WI38 (cell line): Measurements from ENCODE around the gene COL6A2.
A peak's percentile ranks its signal among the peaks of the same experiment; 100 is the strongest.

Source experiments
- H3K4me3 ChIP-seq: 2 replicates; pipeline ENCODE4 v1.5.1; 2011; ENCODE audit warnings: low read depth, mild to moderate bottlenecking, control low read depth, low read length
- TF ChIP-seq, protein P1 (sequence below): IDR thresholded peaks from 2 replicates; pipeline ENCODE4 v1.5.1; 2012; ENCODE audit warnings: low read depth, mild to moderate bottlenecking, control low read depth, low read length

COL6A2 gene

DNA sequence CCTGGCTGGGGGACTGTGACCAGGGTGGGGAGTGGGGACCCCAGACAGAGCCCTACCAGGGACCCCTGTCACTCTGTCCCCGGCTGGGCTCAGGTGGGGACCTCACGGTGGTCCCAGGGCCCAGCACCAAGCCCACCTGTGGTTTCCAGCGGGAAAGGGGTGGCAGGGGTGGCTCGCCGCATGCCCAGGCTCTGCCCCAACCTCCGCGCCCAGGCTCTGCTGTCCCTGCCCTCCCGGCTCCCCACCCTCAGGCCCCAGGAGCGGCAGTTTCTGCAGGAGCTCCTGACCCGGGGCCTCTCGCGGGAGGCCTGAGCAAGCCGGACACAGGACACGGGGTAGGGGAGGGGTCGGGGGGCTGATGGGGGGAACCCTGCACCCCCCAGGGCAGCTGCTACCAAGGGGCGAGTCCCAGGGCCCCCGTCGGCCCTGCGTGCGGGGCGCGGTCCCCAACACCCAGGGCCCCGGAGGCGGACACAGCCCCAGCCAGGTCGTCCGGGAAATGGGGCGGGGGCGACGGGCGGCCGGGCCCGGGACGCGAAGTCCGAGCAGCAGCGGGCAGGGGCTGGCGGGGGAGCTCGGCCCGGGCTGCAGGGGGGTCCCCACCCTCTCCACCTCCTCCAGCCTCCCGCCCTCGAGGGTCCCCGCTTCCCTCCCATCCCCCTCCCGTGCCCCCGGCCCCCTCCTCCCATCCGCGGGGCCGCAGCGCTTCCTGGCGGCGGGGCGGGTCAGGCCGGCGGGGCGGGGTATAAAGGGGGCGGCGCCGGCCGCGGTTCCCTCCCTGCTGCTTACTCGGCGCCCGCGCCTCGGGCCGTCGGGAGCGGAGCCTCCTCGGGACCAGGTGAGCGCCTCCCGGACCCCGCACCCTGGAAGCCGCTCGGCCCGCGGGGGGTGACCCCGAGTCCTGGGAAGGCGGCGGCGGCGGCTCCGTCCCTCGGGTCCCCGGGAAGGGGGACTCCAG, at the start of gene COL6A2:
TSS of gene COL6A2 (plus strand) at position 777 of the 958 bp plus-strand sequence.
- TF ChIP-seq, protein P1, sequence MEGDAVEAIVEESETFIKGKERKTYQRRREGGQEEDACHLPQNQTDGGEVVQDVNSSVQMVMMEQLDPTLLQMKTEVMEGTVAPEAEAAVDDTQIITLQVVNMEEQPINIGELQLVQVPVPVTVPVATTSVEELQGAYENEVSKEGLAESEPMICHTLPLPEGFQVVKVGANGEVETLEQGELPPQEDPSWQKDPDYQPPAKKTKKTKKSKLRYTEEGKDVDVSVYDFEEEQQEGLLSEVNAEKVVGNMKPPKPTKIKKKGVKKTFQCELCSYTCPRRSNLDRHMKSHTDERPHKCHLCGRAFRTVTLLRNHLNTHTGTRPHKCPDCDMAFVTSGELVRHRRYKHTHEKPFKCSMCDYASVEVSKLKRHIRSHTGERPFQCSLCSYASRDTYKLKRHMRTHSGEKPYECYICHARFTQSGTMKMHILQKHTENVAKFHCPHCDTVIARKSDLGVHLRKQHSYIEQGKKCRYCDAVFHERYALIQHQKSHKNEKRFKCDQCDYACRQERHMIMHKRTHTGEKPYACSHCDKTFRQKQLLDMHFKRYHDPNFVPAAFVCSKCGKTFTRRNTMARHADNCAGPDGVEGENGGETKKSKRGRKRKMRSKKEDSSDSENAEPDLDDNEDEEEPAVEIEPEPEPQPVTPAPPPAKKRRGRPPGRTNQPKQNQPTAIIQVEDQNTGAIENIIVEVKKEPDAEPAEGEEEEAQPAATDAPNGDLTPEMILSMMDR, result no peak
- H3K4me3 ChIP-seq, result peak within 1 kb of the TSS; percentile 88

DNA sequence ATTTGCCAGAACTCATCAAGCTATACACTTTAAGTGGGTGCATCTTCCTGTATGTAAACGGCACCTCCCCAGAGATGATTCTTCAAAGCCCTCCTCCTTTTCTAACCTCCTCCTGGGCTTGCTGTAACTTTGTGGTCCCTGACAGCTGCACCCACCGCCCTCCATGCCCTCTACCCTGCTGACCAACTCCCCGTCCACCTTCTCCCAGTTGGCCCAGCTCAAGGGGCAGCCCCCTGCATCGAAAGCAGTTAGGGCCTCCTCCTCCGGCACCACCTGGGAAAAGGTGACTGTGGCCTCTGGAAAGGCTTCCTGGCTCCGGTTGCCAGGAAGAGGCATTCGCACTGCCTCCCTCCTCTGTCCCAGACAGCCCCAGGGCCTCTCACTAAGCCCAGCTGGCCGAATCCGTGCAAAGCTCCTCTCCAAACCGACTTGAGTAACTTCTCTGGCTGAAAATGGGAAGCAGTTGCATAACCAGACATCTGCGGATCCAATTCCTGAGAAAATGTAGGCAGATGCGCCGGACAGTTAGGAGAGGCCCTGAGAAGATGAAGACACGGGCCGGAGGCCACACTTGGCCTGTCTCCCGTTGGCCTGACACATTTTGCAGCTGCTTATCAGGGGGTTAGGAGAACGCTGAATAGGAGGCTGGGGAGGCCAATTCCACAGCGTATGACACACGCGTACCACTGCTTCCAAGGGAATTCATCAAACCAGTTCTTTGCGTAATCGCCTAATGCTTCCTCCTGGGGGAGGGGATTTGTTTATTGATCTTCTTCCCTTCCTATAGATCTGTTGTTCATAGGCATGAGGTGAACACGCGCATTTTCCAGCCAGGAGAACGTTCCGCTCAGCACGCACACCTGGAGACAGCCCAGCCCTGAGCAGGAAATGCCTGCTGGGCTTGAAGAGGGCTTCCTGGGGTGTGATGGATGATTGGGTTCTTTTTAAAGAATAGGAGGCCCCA, 48.7 kb upstream of the COL6A2 start:
- TF ChIP-seq, protein P1, result no peak
- 0 out of 2 replicates have a peak overlapping the region, but pooled peaks have one; percentile 10 for H3K4me3 ChIP-seq

DNA sequence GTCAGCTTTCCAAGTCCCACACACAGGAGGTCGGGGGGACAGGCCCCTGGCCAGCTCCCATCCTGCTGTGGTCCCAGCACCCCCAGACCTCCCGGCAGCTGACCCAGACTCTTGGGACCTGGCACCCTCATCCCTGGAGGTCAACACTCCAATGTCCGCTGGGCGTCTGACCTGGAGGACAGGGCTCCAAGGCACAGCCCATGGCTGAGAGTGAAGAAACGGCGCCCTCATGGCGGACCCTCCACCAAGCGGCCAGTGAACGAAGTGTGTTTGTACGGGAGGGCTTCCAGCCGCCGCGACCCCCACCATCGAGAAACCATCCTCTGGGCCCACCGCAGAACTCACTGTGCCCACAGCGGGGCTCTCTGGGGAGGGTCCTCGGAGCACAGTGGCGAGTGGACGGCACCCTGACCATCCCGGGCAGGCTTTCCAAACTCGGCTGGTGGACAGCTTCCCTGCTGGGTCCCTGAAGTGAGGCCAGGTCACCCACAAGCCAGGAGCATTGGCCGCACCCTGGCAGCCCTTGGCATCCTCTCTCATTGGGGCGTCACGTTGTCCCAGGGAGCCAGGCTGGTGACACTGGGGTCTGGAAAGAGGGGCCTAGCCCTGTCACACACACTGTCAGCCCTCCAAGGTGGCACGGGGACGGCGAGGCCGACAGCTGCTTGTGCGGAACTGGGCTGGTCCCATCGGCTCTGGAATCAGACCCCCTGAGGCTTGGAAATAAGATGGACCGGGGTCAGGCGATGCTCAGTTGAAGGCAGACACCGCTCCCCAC, 47.8 kb upstream of the COL6A2 start:
- no peak overlapping the region for H3K4me3 ChIP-seq
- TF ChIP-seq, protein P1, result no peak

DNA sequence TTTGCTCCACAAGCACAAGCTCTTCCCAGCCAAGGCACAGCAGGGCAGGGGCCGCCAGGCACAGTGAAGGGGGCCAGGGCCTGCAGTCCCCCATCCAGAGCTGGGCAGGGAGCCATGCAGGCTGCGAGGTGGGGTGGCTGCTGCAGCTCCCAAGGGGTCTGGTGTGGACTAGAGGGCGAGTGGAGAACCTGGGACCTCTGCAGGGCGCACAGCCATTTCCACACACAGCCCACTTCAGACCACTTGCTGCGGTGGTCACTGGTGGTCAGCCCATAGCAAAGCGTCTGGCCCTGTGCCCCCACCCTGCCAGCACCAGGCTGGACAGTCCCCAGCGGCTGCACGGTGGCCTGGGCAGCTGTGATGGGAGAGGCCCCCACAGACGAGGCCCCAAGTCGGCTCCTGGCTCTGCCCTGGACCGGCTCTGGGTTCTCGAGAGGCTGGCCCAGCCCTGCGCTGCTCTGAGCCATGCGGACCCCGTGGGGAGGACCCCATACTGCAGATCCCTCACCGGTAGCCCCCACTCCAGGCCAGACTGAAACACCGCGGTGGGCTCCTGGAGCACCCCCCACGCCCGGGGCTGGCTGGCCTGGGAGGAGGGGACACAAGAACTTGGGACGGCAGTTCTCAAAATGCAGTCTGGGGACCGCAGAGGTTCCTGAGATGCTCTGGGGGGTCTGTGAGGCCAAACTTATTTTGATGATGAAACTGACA, 47.1 kb upstream of the COL6A2 start:
- TF ChIP-seq, protein P1, result no peak
- H3K4me3 ChIP-seq, result no peak overlapping the region

DNA sequence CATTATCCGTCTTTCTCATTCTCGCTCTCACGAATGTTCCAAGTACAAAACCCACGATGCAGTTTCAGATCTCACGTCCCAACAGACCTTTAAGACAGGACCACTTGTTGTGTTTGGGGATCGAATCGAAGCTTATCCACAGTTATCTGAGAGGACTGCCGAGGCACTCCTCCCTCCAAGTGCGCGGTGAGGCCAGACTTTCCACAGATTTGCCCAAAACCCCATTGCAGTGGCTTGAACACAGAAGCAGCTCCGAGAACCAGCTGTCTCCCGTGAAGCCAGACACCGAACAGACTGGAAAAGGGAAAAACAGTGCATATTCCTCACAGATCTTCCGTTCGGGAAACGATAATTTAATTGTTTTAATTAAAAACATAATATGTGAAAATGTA, 46.5 kb upstream of the COL6A2 start:
- TF ChIP-seq, protein P1, result no peak
- no peak overlapping the region for H3K4me3 ChIP-seq
